ENCODE data around the gene BRPF3. TPM values are rescaled to one million over a fixed set of nuclear protein-coding genes. Genes with fewer than 3 reads are reported as not detected.

Gene BRPF3
- total RNA-seq, 1 donor from 2014 or later, result 19.6 TPM

- no peak for DNase-seq (ENCODE audit: low spot score)
- intact Hi-C loops (cut with DNase I), result no loop called here
These were observed 67.0 kb downstream of the BRPF3 start for GRCh38 chr6:36263390-36264000.

GRCh38 chr6:36265744-36266143 is 69.2 kb downstream of the BRPF3 start:
- intact Hi-C loops (cut with DNase I), result no loop called here
- no peak for DNase-seq (ENCODE audit: low spot score)

- intact Hi-C loops (cut with DNase I), result no loop called here
- no peak for DNase-seq (ENCODE audit: low spot score)
These were observed 70.5 kb downstream of the BRPF3 start for GRCh38 chr6:36266913-36267644.

GRCh38 chr6:36267731-36268477 is 71.4 kb downstream of the BRPF3 start:
- no peak for DNase-seq (ENCODE audit: low spot score)
- intact Hi-C loops (cut with DNase I), result no loop called here

GRCh38 chr6:36268478-36269275 is 72.1 kb downstream of the BRPF3 start:
- DNase-seq (ENCODE audit: low spot score), result no peak
- intact Hi-C loops (cut with DNase I), result no loop called here

- intact Hi-C loops (cut with DNase I), result no loop called here
These were observed 73.5 kb downstream of the BRPF3 start, which contains the start of gene PNPLA1 for GRCh38 chr6:36269834-36270705. Gene PNPLA1, plus strand, starts transcription at chr6:36270060. Its CDS starts 400 bp downstream, at chr6:36270460.

GRCh38 chr6:36272234-36272633 is 75.7 kb downstream of the BRPF3 start:
- intact Hi-C loops (cut with DNase I), result no loop called here
- DNase-seq (ENCODE audit: low spot score), result no peak

More at GRCh38 chr6:36269834-36270705, 73.5 kb downstream of the BRPF3 start, which contains the start of gene PNPLA1:
- no peak for DNase-seq (ENCODE audit: low spot score)

- no peak for DNase-seq (ENCODE audit: low spot score)
- intact Hi-C loops (cut with DNase I), result no loop called here
These were observed 76.5 kb downstream of the BRPF3 start for GRCh38 chr6:36273067-36273466.

- no peak for DNase-seq (ENCODE audit: low spot score)
- intact Hi-C loops (cut with DNase I), result no loop called here
These were observed 77.4 kb downstream of the BRPF3 start for GRCh38 chr6:36273802-36274514.

GRCh38 chr6:36276581-36277536 is 80.3 kb downstream of the BRPF3 start:
- no peak for DNase-seq (ENCODE audit: low spot score)
- intact Hi-C loops (cut with DNase I), result no loop called here

GRCh38 chr6:36277946-36278470 is 81.5 kb downstream of the BRPF3 start:
- DNase-seq (ENCODE audit: low spot score), result no peak
- intact Hi-C loops (cut with DNase I), result no loop called here

- DNase-seq (ENCODE audit: low spot score), result no peak
These were observed 83.9 kb downstream of the BRPF3 start for GRCh38 chr6:36280467-36280866.

GRCh38 chr6:36280983-36281382 is 84.4 kb downstream of the BRPF3 start:
- DNase-seq (ENCODE audit: low spot score), result no peak
- intact Hi-C loops (cut with DNase I), result no loop called here

More at GRCh38 chr6:36280467-36280866, 83.9 kb downstream of the BRPF3 start:
- intact Hi-C loops (cut with DNase I), result no loop called here
